HEK293T (cell line): ENCODE results near the gene MT2A.

ENCODE experiments used
- BHLHE40 ChIP-seq: fragments of 450-650 bp; IDR thresholded peaks from 2 replicates; pipeline ENCODE4 v1.6.1; 2016; ENCODE audit warnings: mild to moderate bottlenecking, moderate library complexity, borderline replicate concordance
- NFRKB ChIP-seq: fragments of 450-650 bp; IDR thresholded peaks from 2 replicates; pipeline ENCODE4 v1.6.1; 2016; ENCODE audit warnings: mild to moderate bottlenecking, moderate library complexity
- TARDBP ChIP-seq: fragments of 450-650 bp; IDR thresholded peaks from 2 replicates; pipeline ENCODE4 v1.6.1; 2016

GRCh38 chr16:56613706-56614105 lies 5.3 kb downstream of the MT2A start:
- TF ChIP-seq TARDBP, result no peak
- TF ChIP-seq NFRKB, result no peak
- no peak for TF ChIP-seq BHLHE40
